MCF 10A (cell line): Measurements from ENCODE around the gene ZBTB11. TPM values are rescaled to one million over a fixed set of nuclear protein-coding genes. Genes with fewer than 3 reads are reported as not detected.
"Not testable (repeated sequence)": the region's sequence is repeated elsewhere in the genome, so short reads cannot be mapped to it uniquely, and the experiment has no call there.

ENCODE experiments used
- BruUV-seq: library from RNA; stranded (reverse); fragments of 400-500 nt; replicated peaks from 2 replicates; lab custom pipeline; 2021; lab: Mats Ljungman, UMichigan
- CTCF ChIA-PET: fragments of 300-600 bp; sonication (Branson Sonifier 250); formaldehyde crosslinking; extraction: SDS; loops from one replicate; lab custom pipeline; 2021; ENCODE audit warnings: antibody characterized with exemption, inconsistent platforms; lab: Yijun Ruan, JAX
- POLR2A ChIA-PET: fragments of 300-600, 350-650 bp; sonication (Branson Sonifier 250); formaldehyde crosslinking; extraction: SDS; loops from one replicate; lab custom pipeline; 2020; ENCODE audit warnings: antibody characterized with exemption, inconsistent platforms; lab: Yijun Ruan, JAX
- DNase-seq: peaks from one replicate; pipeline ENCODE4 v3.0.0-alpha.2; 2018; ENCODE audit not compliant: unreplicated experiment
- H3K27ac Mint-ChIP-seq: one replicate; pipeline ENCODE4 v1.8.0; 2022; ENCODE audit warnings: mild to moderate bottlenecking, low read depth, mixed read lengths; ENCODE audit not compliant: unreplicated experiment
- H3K27me3 Mint-ChIP-seq: one replicate; pipeline ENCODE4 v1.8.0; 2022; ENCODE audit warnings: mixed read lengths; ENCODE audit not compliant: insufficient read depth, unreplicated experiment
- H3K36me3 Mint-ChIP-seq: one replicate; pipeline ENCODE4 v1.8.0; 2022; ENCODE audit warnings: mild to moderate bottlenecking, moderate library complexity, mixed read lengths; ENCODE audit not compliant: insufficient read depth, unreplicated experiment
- H3K4me1 Mint-ChIP-seq: one replicate; pipeline ENCODE4 v1.8.0; 2022; ENCODE audit warnings: mixed read lengths; ENCODE audit not compliant: insufficient read depth, unreplicated experiment
- H3K4me3 Mint-ChIP-seq: one replicate; pipeline ENCODE4 v1.8.0; 2022; ENCODE audit warnings: mild to moderate bottlenecking, moderate library complexity, mixed read lengths; ENCODE audit not compliant: unreplicated experiment
- H3K9me3 Mint-ChIP-seq: one replicate; pipeline ENCODE4 v1.8.0; 2022; ENCODE audit warnings: mixed read lengths; ENCODE audit not compliant: unreplicated experiment
- intact Hi-C: fragments of 100-400 bp; cut with micrococcal nuclease; formaldehyde crosslinking; loops from 2 replicates; pipeline ENCODE4 v1.14.1; 2022
- total RNA-seq: library from RNA; stranded (reverse); gene quantifications from 2 replicates; pipeline ENCODE4 v1.2.3, GENCODE V29; 2022
- TF ChIP-seq, protein P1 (sequence below): fragments of 200-600 bp; IDR thresholded peaks from one replicate; pipeline ENCODE4 v1.8.0; 2022; ENCODE audit warnings: antibody characterized with exemption, mild to moderate bottlenecking; ENCODE audit not compliant: unreplicated experiment

The ZBTB11 gene
- total RNA-seq, 1 experiment from 2014 or later, result 28.9 TPM

DNA sequence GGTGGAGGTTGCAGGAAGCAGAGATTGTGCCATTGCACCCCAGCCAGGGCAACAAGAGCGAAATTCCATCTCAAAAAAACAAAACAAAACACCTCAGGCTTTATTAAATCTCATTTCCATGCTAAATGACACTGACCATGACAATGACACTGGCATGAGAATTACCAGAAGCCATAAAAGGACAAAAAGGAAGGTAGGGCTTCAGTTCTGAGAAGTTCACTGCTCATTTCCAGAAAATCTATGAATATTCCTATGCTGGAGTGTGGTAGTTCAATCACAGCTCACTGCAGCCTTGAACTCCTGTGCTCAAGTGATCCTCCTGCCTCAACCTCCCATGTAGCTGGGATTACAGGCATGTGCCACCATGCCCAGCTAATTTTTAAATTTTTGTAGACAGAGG is 58.2 kb downstream of the ZBTB11 start:
- TF ChIP-seq, protein P1, sequence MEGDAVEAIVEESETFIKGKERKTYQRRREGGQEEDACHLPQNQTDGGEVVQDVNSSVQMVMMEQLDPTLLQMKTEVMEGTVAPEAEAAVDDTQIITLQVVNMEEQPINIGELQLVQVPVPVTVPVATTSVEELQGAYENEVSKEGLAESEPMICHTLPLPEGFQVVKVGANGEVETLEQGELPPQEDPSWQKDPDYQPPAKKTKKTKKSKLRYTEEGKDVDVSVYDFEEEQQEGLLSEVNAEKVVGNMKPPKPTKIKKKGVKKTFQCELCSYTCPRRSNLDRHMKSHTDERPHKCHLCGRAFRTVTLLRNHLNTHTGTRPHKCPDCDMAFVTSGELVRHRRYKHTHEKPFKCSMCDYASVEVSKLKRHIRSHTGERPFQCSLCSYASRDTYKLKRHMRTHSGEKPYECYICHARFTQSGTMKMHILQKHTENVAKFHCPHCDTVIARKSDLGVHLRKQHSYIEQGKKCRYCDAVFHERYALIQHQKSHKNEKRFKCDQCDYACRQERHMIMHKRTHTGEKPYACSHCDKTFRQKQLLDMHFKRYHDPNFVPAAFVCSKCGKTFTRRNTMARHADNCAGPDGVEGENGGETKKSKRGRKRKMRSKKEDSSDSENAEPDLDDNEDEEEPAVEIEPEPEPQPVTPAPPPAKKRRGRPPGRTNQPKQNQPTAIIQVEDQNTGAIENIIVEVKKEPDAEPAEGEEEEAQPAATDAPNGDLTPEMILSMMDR, result no peak
- intact Hi-C loops, result no loop called here
- H3K4me1 Mint-ChIP-seq, result no peaks in the 10 kb centered on the region
- ChIA-PET CTCF (no interaction called here), POLR2A (interaction anchor here (0.6 to 1.3 kb wide), 2 partner anchors 8 to 59 kb away, joined by 3 to 4 read pairs; no protein-coding TSS in a partner anchor)
- H3K4me3 Mint-ChIP-seq, result no peak overlapping the region
- DNase-seq, result no peak
- H3K36me3 Mint-ChIP-seq, result no peaks in the 10 kb centered on the region
- BruUV-seq, result no TSS peak
- H3K9me3 Mint-ChIP-seq, result no peaks in the 10 kb centered on the region
- H3K27ac Mint-ChIP-seq, result no peak overlapping the region
- H3K27me3 Mint-ChIP-seq, result no peaks in the 10 kb centered on the region

DNA sequence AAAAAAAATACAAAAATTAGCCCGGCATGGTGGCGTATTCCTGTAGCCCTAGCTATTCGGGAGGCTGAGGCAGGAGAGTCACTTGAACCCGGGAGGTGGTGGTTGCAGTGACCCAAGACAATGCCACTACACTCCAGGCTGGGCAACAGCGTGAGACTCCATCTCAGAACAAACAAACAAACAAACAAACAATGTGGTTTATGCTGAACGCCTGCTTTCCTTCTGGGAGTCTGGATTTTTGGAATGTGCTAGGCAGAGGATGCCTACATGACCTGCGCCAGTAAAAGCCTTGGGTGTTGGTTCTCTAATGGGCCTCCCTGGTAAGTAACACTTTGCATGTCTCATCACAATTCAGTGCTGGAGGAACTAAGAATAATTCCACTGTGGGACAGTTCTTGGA is 59.5 kb downstream of the ZBTB11 start:
- no peaks in the 10 kb centered on the region for H3K27me3 Mint-ChIP-seq
- H3K36me3 Mint-ChIP-seq, result no peaks in the 10 kb centered on the region
- no peak overlapping the region for H3K4me3 Mint-ChIP-seq
- no TSS peak for BruUV-seq
- ChIA-PET POLR2A (no interaction called here), CTCF (no interaction called here)
- TF ChIP-seq, protein P1, result no peak
- intact Hi-C loops, result no loop called here
- H3K9me3 Mint-ChIP-seq, result no peaks in the 10 kb centered on the region
- H3K27ac Mint-ChIP-seq, result no peak overlapping the region
- no peaks in the 10 kb centered on the region for H3K4me1 Mint-ChIP-seq
- no peak for DNase-seq

DNA sequence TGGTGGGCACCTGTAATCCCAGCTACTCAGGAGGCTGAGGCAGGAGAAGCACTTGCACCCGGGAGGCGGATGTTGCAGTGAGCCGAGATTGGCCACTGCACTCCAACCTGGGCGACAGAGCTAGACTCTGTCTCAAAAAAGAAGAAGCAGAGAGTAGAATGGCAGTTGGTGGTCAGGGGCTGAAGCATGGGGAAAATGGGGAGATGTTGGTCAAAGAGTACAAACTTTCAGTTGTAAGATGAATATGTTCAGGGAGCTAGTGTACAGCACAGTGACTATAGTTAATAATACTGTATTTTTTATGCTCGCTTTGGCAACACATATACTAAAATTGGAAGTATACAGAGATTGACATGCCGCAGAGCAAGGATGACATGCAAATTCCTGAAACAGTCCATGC is 61.4 kb downstream of the ZBTB11 start:
- BruUV-seq, result no TSS peak
- ChIA-PET POLR2A (interaction anchor here (1.1 kb wide), 1 partner anchor 61 kb away, joined by 3 read pairs; no protein-coding TSS in a partner anchor), CTCF (interaction anchor here (0.6 kb wide), 1 partner anchor 694 kb away, joined by 3 read pairs; no protein-coding TSS in a partner anchor)
- no peaks in the 10 kb centered on the region for H3K27me3 Mint-ChIP-seq
- H3K4me3 Mint-ChIP-seq, result no peak overlapping the region
- no peaks in the 10 kb centered on the region for H3K9me3 Mint-ChIP-seq
- H3K36me3 Mint-ChIP-seq, result peaks cover 6% of the 10 kb centered on the region
- no peaks in the 10 kb centered on the region for H3K4me1 Mint-ChIP-seq
- no peak for DNase-seq
- intact Hi-C loops, result no loop called here
- H3K27ac Mint-ChIP-seq, result no peak overlapping the region
- TF ChIP-seq, protein P1, result no peak

- H3K27ac Mint-ChIP-seq, BruUV-seq, H3K27me3 Mint-ChIP-seq, DNase-seq, intact Hi-C loops, H3K4me3 Mint-ChIP-seq, H3K9me3 Mint-ChIP-seq, H3K4me1 Mint-ChIP-seq, H3K36me3 Mint-ChIP-seq: not testable (repeated sequence)
- POLR2A ChIA-PET, result interaction anchor here (0.6 kb wide), 1 partner anchor 205 kb away, joined by 3 read pairs; no protein-coding TSS in a partner anchor
- CTCF ChIA-PET, result interaction anchor here (0.6 kb wide), 1 partner anchor 164 kb away, joined by 3 read pairs; no protein-coding TSS in a partner anchor
Observed at GRCh38 chr3:101613014-101613413, 63.9 kb downstream of the ZBTB11 start.
